Neural cell (in vitro differentiated cells): ENCODE measurements around the gene BICRA. TPM values are rescaled to one million over a fixed set of nuclear protein-coding genes. Genes with fewer than 3 reads are reported as not detected.
"Not testable (repeated sequence)": the region's sequence is repeated elsewhere in the genome, so short reads cannot be mapped to it uniquely, and the experiment has no call there.

Experiments
- H2AFZ ChIP-seq: fragments of 200-600, 300-800 bp; sonication (generic), shearing (Covaris generic); 2 replicates; pipeline ENCODE4 v1.6.0; 2014; ENCODE audit warnings: low read depth, mild to moderate bottlenecking, antibody characterized with exemption, low read length, moderate library complexity
- H3F3A ChIP-seq: fragments of 200-600 bp; shearing (Covaris generic); 2 replicates; pipeline ENCODE4 v1.6.1; 2016; ENCODE audit warnings: mild to moderate bottlenecking, moderate library complexity, mixed read lengths, antibody characterized with exemption, low read length; ENCODE audit not compliant: insufficient read depth, poor library complexity, severe bottlenecking
- H3K27ac ChIP-seq: fragments of 200-600, 300-800 bp; sonication (generic), shearing (Covaris generic); 2 replicates; pipeline ENCODE4 v1.5.1; 2014; ENCODE audit warnings: mild to moderate bottlenecking, low read length, moderate library complexity
- H3K27me3 ChIP-seq: fragments of 300-800, 200-600 bp; sonication (generic), shearing (Covaris generic); 2 replicates; pipeline ENCODE4 v1.6.0; 2014; ENCODE audit warnings: mild to moderate bottlenecking, low read depth, low read length, moderate library complexity; ENCODE audit not compliant: insufficient read depth
- H3K36me3 ChIP-seq: fragments of 300-800, 200-600 bp; sonication (generic), shearing (Covaris generic); 2 replicates; pipeline ENCODE4 v1.5.1; 2014; ENCODE audit warnings: mild to moderate bottlenecking, antibody characterized with exemption, low read length, moderate library complexity; ENCODE audit not compliant: insufficient read depth
- H3K4me2 ChIP-seq: fragments of 300-800, 200-600 bp; sonication (generic), shearing (Covaris generic); 2 replicates; pipeline ENCODE4 v1.6.0; 2014; ENCODE audit warnings: mild to moderate bottlenecking, low read length
- H3K4me3 ChIP-seq: fragments of 300-800, 200-600 bp; sonication (generic), shearing (Covaris generic); 2 replicates; pipeline ENCODE4 v1.5.1; 2014; ENCODE audit warnings: mild to moderate bottlenecking, low read length, moderate library complexity
- H3K79me2 ChIP-seq: fragments of 200-600 bp; shearing (Covaris generic); replicated peaks from 2 replicates; pipeline ENCODE4 v1.6.0; 2014; ENCODE audit warnings: mild to moderate bottlenecking, low read length, moderate library complexity; ENCODE audit not compliant: insufficient read depth
- H3K9ac ChIP-seq: fragments of 300-800, 200-600 bp; sonication (generic), shearing (Covaris generic); 2 replicates; pipeline ENCODE4 v1.6.1; 2016; ENCODE audit warnings: mild to moderate bottlenecking, low read length, mixed read lengths
- H3K9me2 ChIP-seq: fragments of 200-600 bp; shearing (Covaris generic); 2 replicates; pipeline ENCODE4 v1.6.1; 2016; ENCODE audit warnings: mild to moderate bottlenecking, low read length, mixed read lengths; ENCODE audit not compliant: insufficient read depth
- H3K9me3 ChIP-seq: fragments of 200-600, 300-800 bp; sonication (generic), shearing (Covaris generic); 2 replicates; pipeline ENCODE4 v1.6.1; 2016; ENCODE audit warnings: mild to moderate bottlenecking, mixed run types, low read length, moderate library complexity, mixed read lengths
- H4K20me1 ChIP-seq: fragments of 200-600 bp; shearing (Covaris generic); 2 replicates; pipeline ENCODE4 v1.6.1; 2016; ENCODE audit warnings: mild to moderate bottlenecking, mixed run types; ENCODE audit not compliant: insufficient read depth
- EP300 ChIP-seq: fragments of 450-650 bp; conservative IDR thresholded peaks from 2 replicates; pipeline ENCODE4 v1.6.1; 2014; ENCODE audit warnings: antibody characterized with exemption, mild to moderate bottlenecking, moderate library complexity; ENCODE audit not compliant: poor library complexity, severe bottlenecking
- EZH2 ChIP-seq: fragments of 200-600, 300-800 bp; shearing (Covaris generic), sonication (generic); IDR thresholded peaks from 2 replicates; pipeline ENCODE4 v1.6.1; 2014; ENCODE audit warnings: antibody characterized with exemption, low read length, borderline replicate concordance, mild to moderate bottlenecking; ENCODE audit not compliant: insufficient read depth, poor library complexity, severe bottlenecking
- MXI1 ChIP-seq: fragments of 450-650 bp; conservative IDR thresholded peaks from 2 replicates; pipeline ENCODE4 v1.6.1; 2014; ENCODE audit warnings: antibody characterized with exemption, mild to moderate bottlenecking; ENCODE audit not compliant: poor library complexity, severe bottlenecking
- POLR2AphosphoS5 ChIP-seq: IDR thresholded peaks from 2 replicates; pipeline ENCODE4 v1.6.1; 2012
- RAD21 ChIP-seq: fragments of 450-650 bp; conservative IDR thresholded peaks from 2 replicates; pipeline ENCODE4 v1.6.1; 2014; ENCODE audit warnings: antibody characterized with exemption, mild to moderate bottlenecking, moderate library complexity
- SMC3 ChIP-seq: fragments of 450-650 bp; conservative IDR thresholded peaks from 2 replicates; pipeline ENCODE4 v1.6.1; 2014; ENCODE audit warnings: antibody characterized with exemption, mild to moderate bottlenecking, moderate library complexity; ENCODE audit not compliant: poor library complexity
- TAF1 ChIP-seq: IDR thresholded peaks from 2 replicates; pipeline ENCODE4 v1.6.1; 2012; ENCODE audit warnings: low read depth
- polyA plus RNA-seq: library from polyadenylated mRNA; depleted of rRNA; stranded (reverse); fragments of >200 nt; gene quantifications from 2 replicates; pipeline ENCODE4 v1.2.3, GENCODE V29; 2014
- TF ChIP-seq, protein P1 (sequence below): fragments of 450-650 bp; IDR thresholded peaks from 2 replicates; pipeline ENCODE4 v1.5.1; 2014; ENCODE audit warnings: antibody characterized with exemption, mild to moderate bottlenecking, moderate library complexity; ENCODE audit not compliant: poor library complexity, severe bottlenecking
- TF ChIP-seq, protein P2 (sequence below): IDR thresholded peaks from 2 replicates; pipeline ENCODE4 v1.6.1; 2012; ENCODE audit warnings: borderline replicate concordance

BICRA gene
- polyA plus RNA-seq, 1 donor from 2014 or later = 0.11 TPM

DNA sequence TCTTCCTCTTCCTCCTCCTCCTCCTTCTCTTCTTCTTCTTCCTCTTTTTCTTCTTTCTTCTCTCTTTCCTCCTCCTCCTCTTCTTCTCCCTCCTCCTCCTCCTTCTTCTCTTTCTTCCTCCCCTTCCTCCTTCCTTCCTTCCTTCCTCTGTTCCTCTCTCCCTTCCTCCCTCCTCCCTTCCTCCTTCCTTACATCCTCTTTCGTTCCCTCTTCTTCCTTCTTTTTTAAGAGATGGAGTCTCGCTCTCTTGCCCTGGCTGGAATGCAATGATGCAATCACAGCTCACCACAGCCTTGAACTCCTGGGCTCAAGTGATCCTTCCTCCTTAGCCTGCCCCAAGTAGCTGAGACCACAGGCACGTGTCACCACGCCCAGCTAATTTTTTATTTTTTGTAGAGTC, 117.5 kb downstream of the BICRA start:
- TF ChIP-seq, protein P1, sequence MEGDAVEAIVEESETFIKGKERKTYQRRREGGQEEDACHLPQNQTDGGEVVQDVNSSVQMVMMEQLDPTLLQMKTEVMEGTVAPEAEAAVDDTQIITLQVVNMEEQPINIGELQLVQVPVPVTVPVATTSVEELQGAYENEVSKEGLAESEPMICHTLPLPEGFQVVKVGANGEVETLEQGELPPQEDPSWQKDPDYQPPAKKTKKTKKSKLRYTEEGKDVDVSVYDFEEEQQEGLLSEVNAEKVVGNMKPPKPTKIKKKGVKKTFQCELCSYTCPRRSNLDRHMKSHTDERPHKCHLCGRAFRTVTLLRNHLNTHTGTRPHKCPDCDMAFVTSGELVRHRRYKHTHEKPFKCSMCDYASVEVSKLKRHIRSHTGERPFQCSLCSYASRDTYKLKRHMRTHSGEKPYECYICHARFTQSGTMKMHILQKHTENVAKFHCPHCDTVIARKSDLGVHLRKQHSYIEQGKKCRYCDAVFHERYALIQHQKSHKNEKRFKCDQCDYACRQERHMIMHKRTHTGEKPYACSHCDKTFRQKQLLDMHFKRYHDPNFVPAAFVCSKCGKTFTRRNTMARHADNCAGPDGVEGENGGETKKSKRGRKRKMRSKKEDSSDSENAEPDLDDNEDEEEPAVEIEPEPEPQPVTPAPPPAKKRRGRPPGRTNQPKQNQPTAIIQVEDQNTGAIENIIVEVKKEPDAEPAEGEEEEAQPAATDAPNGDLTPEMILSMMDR = no peak
- TF ChIP-seq RAD21 (no peak), TAF1 (no peak), POLR2AphosphoS5 (no peak), EZH2 (no peak), SMC3 (no peak), MXI1 (no peak), EP300 (no peak)
- TF ChIP-seq, protein P2, sequence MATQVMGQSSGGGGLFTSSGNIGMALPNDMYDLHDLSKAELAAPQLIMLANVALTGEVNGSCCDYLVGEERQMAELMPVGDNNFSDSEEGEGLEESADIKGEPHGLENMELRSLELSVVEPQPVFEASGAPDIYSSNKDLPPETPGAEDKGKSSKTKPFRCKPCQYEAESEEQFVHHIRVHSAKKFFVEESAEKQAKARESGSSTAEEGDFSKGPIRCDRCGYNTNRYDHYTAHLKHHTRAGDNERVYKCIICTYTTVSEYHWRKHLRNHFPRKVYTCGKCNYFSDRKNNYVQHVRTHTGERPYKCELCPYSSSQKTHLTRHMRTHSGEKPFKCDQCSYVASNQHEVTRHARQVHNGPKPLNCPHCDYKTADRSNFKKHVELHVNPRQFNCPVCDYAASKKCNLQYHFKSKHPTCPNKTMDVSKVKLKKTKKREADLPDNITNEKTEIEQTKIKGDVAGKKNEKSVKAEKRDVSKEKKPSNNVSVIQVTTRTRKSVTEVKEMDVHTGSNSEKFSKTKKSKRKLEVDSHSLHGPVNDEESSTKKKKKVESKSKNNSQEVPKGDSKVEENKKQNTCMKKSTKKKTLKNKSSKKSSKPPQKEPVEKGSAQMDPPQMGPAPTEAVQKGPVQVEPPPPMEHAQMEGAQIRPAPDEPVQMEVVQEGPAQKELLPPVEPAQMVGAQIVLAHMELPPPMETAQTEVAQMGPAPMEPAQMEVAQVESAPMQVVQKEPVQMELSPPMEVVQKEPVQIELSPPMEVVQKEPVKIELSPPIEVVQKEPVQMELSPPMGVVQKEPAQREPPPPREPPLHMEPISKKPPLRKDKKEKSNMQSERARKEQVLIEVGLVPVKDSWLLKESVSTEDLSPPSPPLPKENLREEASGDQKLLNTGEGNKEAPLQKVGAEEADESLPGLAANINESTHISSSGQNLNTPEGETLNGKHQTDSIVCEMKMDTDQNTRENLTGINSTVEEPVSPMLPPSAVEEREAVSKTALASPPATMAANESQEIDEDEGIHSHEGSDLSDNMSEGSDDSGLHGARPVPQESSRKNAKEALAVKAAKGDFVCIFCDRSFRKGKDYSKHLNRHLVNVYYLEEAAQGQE = no peak
- Histone ChIP-seq H3K36me3 (no peaks in the 10 kb centered on the region), H3K27ac (no peak overlapping the region), H3F3A (no peaks in the 10 kb centered on the region), H4K20me1 (no peaks in the 10 kb centered on the region), H3K4me3 (no peak overlapping the region), H3K9me2 (no peaks in the 10 kb centered on the region), H3K9ac (no peak overlapping the region), H3K4me2 (no peak overlapping the region), H3K27me3 (peaks cover 6% of the 10 kb centered on the region), H3K79me2 (no peaks in the 10 kb centered on the region), H3K9me3 (no peaks in the 10 kb centered on the region), H2AFZ (no peak overlapping the region)

GRCh38 chr19:47728295-47728694, 119.4 kb downstream of the BICRA start:
- not testable (repeated sequence) for H3K79me2 ChIP-seq, H3K36me3 ChIP-seq

DNA sequence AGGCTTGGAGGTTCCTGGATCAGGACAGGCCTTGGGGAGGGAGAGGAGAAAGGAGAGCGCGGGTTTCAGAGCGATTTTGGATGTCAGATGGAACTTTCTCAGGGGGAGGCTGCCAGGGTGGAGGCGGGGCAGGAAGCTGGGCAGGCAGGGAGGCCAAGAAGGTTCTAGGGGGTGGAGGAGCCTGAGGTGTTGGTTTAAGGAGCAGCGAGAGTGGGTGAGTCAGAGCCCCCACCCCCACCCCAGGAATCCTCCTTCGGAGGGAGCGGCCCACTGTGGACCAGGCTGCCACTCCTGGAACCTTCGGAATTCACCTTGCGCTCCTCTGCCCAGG, 120.5 kb downstream of the BICRA start:
- no peak overlapping the region for H3K27ac ChIP-seq
- no peaks in the 10 kb centered on the region for H3K36me3 ChIP-seq
- peaks cover 6% of the 10 kb centered on the region for H3K27me3 ChIP-seq
- no peak overlapping the region for H3K4me2 ChIP-seq
- TF ChIP-seq, protein P1 = no peak
- TF ChIP-seq EP300 = no peak
- no peak for TF ChIP-seq SMC3
- TF ChIP-seq TAF1 = no peak
- TF ChIP-seq POLR2AphosphoS5 = no peak
- no peak for TF ChIP-seq RAD21
- TF ChIP-seq, protein P2 = no peak
- no peak for TF ChIP-seq MXI1
- no peak for TF ChIP-seq EZH2
- no peaks in the 10 kb centered on the region for H3K79me2 ChIP-seq
- H3K9me2 ChIP-seq = no peaks in the 10 kb centered on the region
- no peak overlapping the region for H2AFZ ChIP-seq
- H3K9me3 ChIP-seq = no peaks in the 10 kb centered on the region
- no peaks in the 10 kb centered on the region for H3F3A ChIP-seq
- no peaks in the 10 kb centered on the region for H4K20me1 ChIP-seq
- peak overlapping the region; percentile 30 for H3K4me3 ChIP-seq
- no peak overlapping the region for H3K9ac ChIP-seq

More at GRCh38 chr19:47728295-47728694, 119.4 kb downstream of the BICRA start:
- not testable (repeated sequence) for H3K9me3 ChIP-seq, H3K27me3 ChIP-seq, H3K4me2 ChIP-seq, H2AFZ ChIP-seq, H3F3A ChIP-seq, H3K27ac ChIP-seq, H3K9ac ChIP-seq, H3K9me2 ChIP-seq, H3K4me3 ChIP-seq, H4K20me1 ChIP-seq
